Endodermal cell (in vitro differentiated cells): ENCODE measurements around the gene TRPV5. TPM values are rescaled to one million over a fixed set of nuclear protein-coding genes. Genes with fewer than 3 reads are reported as not detected.
A peak's percentile ranks its signal among the peaks of the same experiment; 100 is the strongest.

ENCODE experiments used
- DNase-seq: peaks from one replicate; pipeline ENCODE4 v3.0.0-alpha.2; 2017
- H3K27ac ChIP-seq: 2 replicates; pipeline ENCODE4 v1.5.1; 2013; ENCODE audit warnings: mild to moderate bottlenecking, low read depth, low read length, moderate library complexity
- H3K27me3 ChIP-seq: 2 replicates; pipeline ENCODE4 v1.6.1; 2013; ENCODE audit warnings: mild to moderate bottlenecking, low read length, moderate library complexity; ENCODE audit not compliant: insufficient read depth, control insufficient read depth, poor library complexity, severe bottlenecking
- H3K36me3 ChIP-seq: 2 replicates; pipeline ENCODE4 v1.7.0; 2013; ENCODE audit warnings: mild to moderate bottlenecking, low read length, moderate library complexity; ENCODE audit not compliant: control insufficient read depth, insufficient read depth
- H3K4me1 ChIP-seq: one replicate; pipeline ENCODE4 v1.7.0; 2013; ENCODE audit warnings: low read length; ENCODE audit not compliant: control insufficient read depth, insufficient read depth
- H3K4me3 ChIP-seq: 2 replicates; pipeline ENCODE4 v1.5.1; 2013; ENCODE audit warnings: mild to moderate bottlenecking, low read length, moderate library complexity
- H3K9ac ChIP-seq: 2 replicates; pipeline ENCODE4 v1.6.1; 2013; ENCODE audit warnings: mild to moderate bottlenecking, low read length, moderate library complexity; ENCODE audit not compliant: poor library complexity, severe bottlenecking; ENCODE audit errors: extremely low read depth
- H3K9me3 ChIP-seq: 2 replicates; pipeline ENCODE4 v1.6.1; 2013; ENCODE audit warnings: mild to moderate bottlenecking, low read length, moderate library complexity; ENCODE audit not compliant: control insufficient read depth
- H3K27ac Mint-ChIP-seq: 2 replicates; pipeline ENCODE4 v1.8.0; 2020; ENCODE audit warnings: mixed read lengths
- H3K27me3 Mint-ChIP-seq: 2 replicates; pipeline ENCODE4 v1.8.0; 2021; ENCODE audit warnings: mild to moderate bottlenecking, mixed read lengths; ENCODE audit not compliant: insufficient read depth
- H3K36me3 Mint-ChIP-seq: 2 replicates; pipeline ENCODE4 v1.8.0; 2020; ENCODE audit warnings: low read depth, mixed read lengths
- H3K4me1 Mint-ChIP-seq: 2 replicates; pipeline ENCODE4 v1.8.0; 2020; ENCODE audit warnings: mixed read lengths
- H3K4me3 Mint-ChIP-seq: 2 replicates; pipeline ENCODE4 v1.8.0; 2020; ENCODE audit warnings: mild to moderate bottlenecking, moderate library complexity, mixed read lengths
- H3K9me3 Mint-ChIP-seq: 2 replicates; pipeline ENCODE4 v1.8.0; 2020; ENCODE audit warnings: mild to moderate bottlenecking, mixed read lengths
- WGBS, 2 experiments: methylation state at CpG; one replicate each; pipeline versions ENCODE4 v1.1.5 to v1.1.7; 2013; ENCODE audit warnings: missing lambda C conversion rate in 2 of 2, mixed read lengths in 1 of 2; ENCODE audit not compliant: insufficient coverage in 1 of 2, insufficient read length in 1 of 2; 5-methylcytosine and 5-hydroxymethylcytosine counted together
- total RNA-seq, 2 donors: library from RNA; stranded (reverse); fragmentation: NEBNext Ultra II Directional in 1 of 2; extraction: Animal tissue kit (Norgen Biotek cat#: 25700) in 1 of 2; gene quantifications; 2 replicates in 1 of 2; 3 replicates in 1 of 2; pipeline ENCODE4 v1.2.1, GENCODE V29; 2021
- TF ChIP-seq, protein P1 (sequence below): fragments of 200-600 bp; sonication (generic); conservative IDR thresholded peaks from 2 replicates; pipeline ENCODE4 v1.5.0; 2021; ENCODE audit warnings: antibody characterized with exemption, mild to moderate bottlenecking

The TRPV5 gene
- total RNA-seq, 2 donors from 2014 or later, result 0.15 to 0.22 TPM

DNA sequence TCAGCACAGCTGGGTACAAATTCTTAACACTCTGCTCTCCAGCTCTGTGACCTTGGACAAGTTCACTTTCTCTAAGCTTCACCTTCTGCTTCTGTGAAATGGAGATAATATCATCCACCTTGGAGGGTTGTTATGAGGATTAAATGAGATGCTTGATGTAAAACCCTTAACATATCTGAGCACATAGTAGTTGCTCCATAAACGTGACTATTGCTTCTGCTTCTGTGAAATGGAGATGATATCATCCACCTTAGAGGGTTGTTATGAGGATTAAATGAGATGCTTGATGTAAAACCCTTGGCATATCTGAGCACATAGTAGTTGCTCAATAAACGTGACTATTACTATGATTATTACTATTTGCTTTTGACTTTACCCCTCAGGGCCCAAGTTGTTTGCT is 64.1 kb downstream of the TRPV5 start:
- Histone ChIP-seq H3K27ac (no peak overlapping the region), H3K9me3 (no peaks in the 10 kb centered on the region), H3K9ac (no peak overlapping the region), H3K27me3 (no peaks in the 10 kb centered on the region), H3K4me1 (no peaks in the 10 kb centered on the region), H3K36me3 (peaks cover 15% of the 10 kb centered on the region), H3K4me3 (no peak overlapping the region)
- WGBS, 2 experiments, result 86 to 88% methylated on average over 1 to 2 of the region's 2 CpGs
- Mint-ChIP-seq H3K27me3 (no peaks in the 10 kb centered on the region), H3K4me1 (peaks cover 4% of the 10 kb centered on the region), H3K36me3 (peaks cover 49% of the 10 kb centered on the region), H3K9me3 (no peaks in the 10 kb centered on the region), H3K27ac (no peak overlapping the region), H3K4me3 (no peak overlapping the region)
- TF ChIP-seq, protein P1, sequence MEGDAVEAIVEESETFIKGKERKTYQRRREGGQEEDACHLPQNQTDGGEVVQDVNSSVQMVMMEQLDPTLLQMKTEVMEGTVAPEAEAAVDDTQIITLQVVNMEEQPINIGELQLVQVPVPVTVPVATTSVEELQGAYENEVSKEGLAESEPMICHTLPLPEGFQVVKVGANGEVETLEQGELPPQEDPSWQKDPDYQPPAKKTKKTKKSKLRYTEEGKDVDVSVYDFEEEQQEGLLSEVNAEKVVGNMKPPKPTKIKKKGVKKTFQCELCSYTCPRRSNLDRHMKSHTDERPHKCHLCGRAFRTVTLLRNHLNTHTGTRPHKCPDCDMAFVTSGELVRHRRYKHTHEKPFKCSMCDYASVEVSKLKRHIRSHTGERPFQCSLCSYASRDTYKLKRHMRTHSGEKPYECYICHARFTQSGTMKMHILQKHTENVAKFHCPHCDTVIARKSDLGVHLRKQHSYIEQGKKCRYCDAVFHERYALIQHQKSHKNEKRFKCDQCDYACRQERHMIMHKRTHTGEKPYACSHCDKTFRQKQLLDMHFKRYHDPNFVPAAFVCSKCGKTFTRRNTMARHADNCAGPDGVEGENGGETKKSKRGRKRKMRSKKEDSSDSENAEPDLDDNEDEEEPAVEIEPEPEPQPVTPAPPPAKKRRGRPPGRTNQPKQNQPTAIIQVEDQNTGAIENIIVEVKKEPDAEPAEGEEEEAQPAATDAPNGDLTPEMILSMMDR, result no peak
- DNase-seq, result no peak

DNA sequence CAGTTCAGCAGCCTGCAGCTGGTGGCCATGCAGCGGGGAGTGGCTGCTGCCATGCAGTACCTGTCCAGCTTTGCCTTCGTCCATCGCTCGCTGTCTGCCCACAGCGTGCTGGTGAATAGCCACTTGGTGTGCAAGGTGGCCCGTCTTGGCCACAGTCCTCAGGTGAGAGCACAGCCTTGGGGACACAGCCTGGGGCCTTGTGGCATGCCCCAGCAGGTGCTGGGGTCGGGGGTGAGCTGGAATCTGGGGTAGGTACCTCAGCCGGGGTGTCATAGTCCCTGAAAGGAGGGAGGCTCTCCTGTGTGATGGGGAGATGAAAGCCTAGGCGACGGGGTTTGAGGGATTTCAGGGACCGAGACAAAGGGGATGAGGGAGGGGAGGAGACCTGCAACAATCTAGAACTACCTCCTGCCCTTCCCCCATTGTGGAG is 64.5 kb downstream of the TRPV5 start:
- TF ChIP-seq, protein P1, result no peak

DNA sequence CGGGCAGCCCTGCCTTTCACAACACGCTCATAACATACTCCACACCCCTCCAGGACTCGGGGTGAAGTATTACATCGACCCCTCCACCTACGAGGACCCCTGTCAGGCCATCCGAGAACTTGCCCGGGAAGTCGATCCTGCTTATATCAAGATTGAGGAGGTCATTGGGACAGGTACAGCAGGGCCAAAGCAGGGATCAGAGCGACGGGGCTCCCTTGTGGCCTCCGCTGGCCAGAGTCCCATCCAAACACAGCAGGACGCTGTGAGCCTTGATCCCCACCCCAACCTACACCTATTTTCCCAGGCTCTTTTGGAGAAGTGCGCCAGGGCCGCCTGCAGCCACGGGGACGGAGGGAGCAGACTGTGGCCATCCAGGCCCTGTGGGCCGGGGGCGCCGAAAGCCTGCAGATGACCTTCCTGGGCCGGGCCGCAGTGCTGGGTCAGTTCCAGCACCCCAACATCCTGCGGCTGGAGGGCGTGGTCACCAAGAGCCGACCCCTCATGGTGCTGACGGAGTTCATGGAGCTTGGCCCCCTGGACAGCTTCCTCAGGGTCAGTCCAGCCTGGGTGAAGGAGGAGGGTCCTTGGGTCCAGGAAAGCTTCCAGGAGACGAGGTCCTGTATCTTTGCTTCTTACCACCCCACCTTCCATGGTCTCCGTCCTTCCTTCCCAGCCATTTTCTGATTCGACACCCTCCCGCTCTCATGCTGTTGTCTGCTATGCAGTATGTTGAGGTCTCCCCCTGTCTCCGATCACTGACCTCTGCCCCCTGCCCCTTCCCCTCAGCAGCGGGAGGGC is 65.2 kb downstream of the TRPV5 start:
- Histone ChIP-seq H3K9me3 (no peaks in the 10 kb centered on the region), H3K27me3 (no peaks in the 10 kb centered on the region), H3K4me3 (no peak overlapping the region), H3K4me1 (no peaks in the 10 kb centered on the region), H3K36me3 (peaks cover 16% of the 10 kb centered on the region), H3K27ac (no peak overlapping the region), H3K9ac (no peak overlapping the region)
- peaks cover 50% of the 10 kb centered on the region for H3K36me3 Mint-ChIP-seq
- TF ChIP-seq, protein P1, result no peak
- H3K4me3 Mint-ChIP-seq, result no peak overlapping the region
- no peaks in the 10 kb centered on the region for H3K27me3 Mint-ChIP-seq
- peaks cover 4% of the 10 kb centered on the region for H3K4me1 Mint-ChIP-seq
- no peaks in the 10 kb centered on the region for H3K9me3 Mint-ChIP-seq
- WGBS, 2 experiments, result 92 to 94% methylated on average over 7 to 30 of the region's 31 CpGs
- H3K27ac Mint-ChIP-seq, result no peak overlapping the region
- DNase-seq, result peak; percentile 35

More for the DNA sequence above, 64.5 kb downstream of the TRPV5 start:
- Histone ChIP-seq H3K4me1 (no peaks in the 10 kb centered on the region), H3K9ac (no peak overlapping the region), H3K27ac (no peak overlapping the region), H3K27me3 (no peaks in the 10 kb centered on the region), H3K4me3 (no peak overlapping the region), H3K36me3 (peaks cover 15% of the 10 kb centered on the region), H3K9me3 (no peaks in the 10 kb centered on the region)
- H3K36me3 Mint-ChIP-seq, result peaks cover 49% of the 10 kb centered on the region
- H3K9me3 Mint-ChIP-seq, result no peaks in the 10 kb centered on the region
- H3K27me3 Mint-ChIP-seq, result no peaks in the 10 kb centered on the region
- no peak overlapping the region for H3K4me3 Mint-ChIP-seq
- no peak overlapping the region for H3K27ac Mint-ChIP-seq
- WGBS, 2 experiments, result 91 to 100% methylated on average over 6 to 11 of the region's 11 CpGs
- peak; percentile 33 for DNase-seq
- peaks cover 4% of the 10 kb centered on the region for H3K4me1 Mint-ChIP-seq
